Neural cell (in vitro differentiated cells): ENCODE results near the gene MLST8. TPM values are rescaled to one million over a fixed set of nuclear protein-coding genes. Genes with fewer than 3 reads are reported as not detected.

ENCODE experiments used
- H2AFZ ChIP-seq: fragments of 200-600, 300-800 bp; sonication (generic), shearing (Covaris generic); 2 replicates; pipeline ENCODE4 v1.6.0; 2014; ENCODE audit warnings: low read depth, mild to moderate bottlenecking, antibody characterized with exemption, low read length, moderate library complexity
- H3F3A ChIP-seq: fragments of 200-600 bp; shearing (Covaris generic); 2 replicates; pipeline ENCODE4 v1.6.1; 2016; ENCODE audit warnings: mild to moderate bottlenecking, moderate library complexity, mixed read lengths, antibody characterized with exemption, low read length; ENCODE audit not compliant: insufficient read depth, poor library complexity, severe bottlenecking
- H3K27ac ChIP-seq: fragments of 200-600, 300-800 bp; sonication (generic), shearing (Covaris generic); 2 replicates; pipeline ENCODE4 v1.5.1; 2014; ENCODE audit warnings: mild to moderate bottlenecking, low read length, moderate library complexity
- H3K27me3 ChIP-seq: fragments of 300-800, 200-600 bp; sonication (generic), shearing (Covaris generic); 2 replicates; pipeline ENCODE4 v1.6.0; 2014; ENCODE audit warnings: mild to moderate bottlenecking, low read depth, low read length, moderate library complexity; ENCODE audit not compliant: insufficient read depth
- H3K36me3 ChIP-seq: fragments of 300-800, 200-600 bp; sonication (generic), shearing (Covaris generic); 2 replicates; pipeline ENCODE4 v1.5.1; 2014; ENCODE audit warnings: mild to moderate bottlenecking, antibody characterized with exemption, low read length, moderate library complexity; ENCODE audit not compliant: insufficient read depth
- H3K4me2 ChIP-seq: fragments of 300-800, 200-600 bp; sonication (generic), shearing (Covaris generic); 2 replicates; pipeline ENCODE4 v1.6.0; 2014; ENCODE audit warnings: mild to moderate bottlenecking, low read length
- H3K4me3 ChIP-seq: fragments of 300-800, 200-600 bp; sonication (generic), shearing (Covaris generic); 2 replicates; pipeline ENCODE4 v1.5.1; 2014; ENCODE audit warnings: mild to moderate bottlenecking, low read length, moderate library complexity
- H3K79me2 ChIP-seq: fragments of 200-600 bp; shearing (Covaris generic); replicated peaks from 2 replicates; pipeline ENCODE4 v1.6.0; 2014; ENCODE audit warnings: mild to moderate bottlenecking, low read length, moderate library complexity; ENCODE audit not compliant: insufficient read depth
- H3K9ac ChIP-seq: fragments of 300-800, 200-600 bp; sonication (generic), shearing (Covaris generic); 2 replicates; pipeline ENCODE4 v1.6.1; 2016; ENCODE audit warnings: mild to moderate bottlenecking, low read length, mixed read lengths
- H3K9me2 ChIP-seq: fragments of 200-600 bp; shearing (Covaris generic); 2 replicates; pipeline ENCODE4 v1.6.1; 2016; ENCODE audit warnings: mild to moderate bottlenecking, low read length, mixed read lengths; ENCODE audit not compliant: insufficient read depth
- H3K9me3 ChIP-seq: fragments of 200-600, 300-800 bp; sonication (generic), shearing (Covaris generic); 2 replicates; pipeline ENCODE4 v1.6.1; 2016; ENCODE audit warnings: mild to moderate bottlenecking, mixed run types, low read length, moderate library complexity, mixed read lengths
- H4K20me1 ChIP-seq: fragments of 200-600 bp; shearing (Covaris generic); 2 replicates; pipeline ENCODE4 v1.6.1; 2016; ENCODE audit warnings: mild to moderate bottlenecking, mixed run types; ENCODE audit not compliant: insufficient read depth
- CTCF ChIP-seq: fragments of 450-650 bp; IDR thresholded peaks from 2 replicates; pipeline ENCODE4 v1.5.1; 2014; ENCODE audit warnings: antibody characterized with exemption, mild to moderate bottlenecking, moderate library complexity; ENCODE audit not compliant: poor library complexity, severe bottlenecking
- EP300 ChIP-seq: fragments of 450-650 bp; conservative IDR thresholded peaks from 2 replicates; pipeline ENCODE4 v1.6.1; 2014; ENCODE audit warnings: antibody characterized with exemption, mild to moderate bottlenecking, moderate library complexity; ENCODE audit not compliant: poor library complexity, severe bottlenecking
- EZH2 ChIP-seq: fragments of 200-600, 300-800 bp; shearing (Covaris generic), sonication (generic); IDR thresholded peaks from 2 replicates; pipeline ENCODE4 v1.6.1; 2014; ENCODE audit warnings: antibody characterized with exemption, low read length, borderline replicate concordance, mild to moderate bottlenecking; ENCODE audit not compliant: insufficient read depth, poor library complexity, severe bottlenecking
- MXI1 ChIP-seq: fragments of 450-650 bp; conservative IDR thresholded peaks from 2 replicates; pipeline ENCODE4 v1.6.1; 2014; ENCODE audit warnings: antibody characterized with exemption, mild to moderate bottlenecking; ENCODE audit not compliant: poor library complexity, severe bottlenecking
- POLR2AphosphoS5 ChIP-seq: IDR thresholded peaks from 2 replicates; pipeline ENCODE4 v1.6.1; 2012
- RAD21 ChIP-seq: fragments of 450-650 bp; conservative IDR thresholded peaks from 2 replicates; pipeline ENCODE4 v1.6.1; 2014; ENCODE audit warnings: antibody characterized with exemption, mild to moderate bottlenecking, moderate library complexity
- REST ChIP-seq: IDR thresholded peaks from 2 replicates; pipeline ENCODE4 v1.6.1; 2012; ENCODE audit warnings: borderline replicate concordance
- SMC3 ChIP-seq: fragments of 450-650 bp; conservative IDR thresholded peaks from 2 replicates; pipeline ENCODE4 v1.6.1; 2014; ENCODE audit warnings: antibody characterized with exemption, mild to moderate bottlenecking, moderate library complexity; ENCODE audit not compliant: poor library complexity
- TAF1 ChIP-seq: IDR thresholded peaks from 2 replicates; pipeline ENCODE4 v1.6.1; 2012; ENCODE audit warnings: low read depth
- polyA plus RNA-seq: library from polyadenylated mRNA; depleted of rRNA; stranded (reverse); fragments of >200 nt; gene quantifications from 2 replicates; pipeline ENCODE4 v1.2.3, GENCODE V29; 2014

Gene MLST8
- polyA plus RNA-seq, 1 donor from 2014 or later = 13.5 TPM

- no peaks in the 10 kb centered on the region for H3K9me2 ChIP-seq
- no peaks in the 10 kb centered on the region for H3F3A ChIP-seq
- H3K27ac ChIP-seq = no peak overlapping the region
- no peak overlapping the region for H2AFZ ChIP-seq
- H3K27me3 ChIP-seq = no peaks in the 10 kb centered on the region
- no peaks in the 10 kb centered on the region for H3K36me3 ChIP-seq
- no peak for TF ChIP-seq CTCF
- no peak for TF ChIP-seq EP300
- TF ChIP-seq EZH2 = no peak
- TF ChIP-seq POLR2AphosphoS5 = no peak
- no peak for TF ChIP-seq SMC3
- TF ChIP-seq RAD21 = no peak
- TF ChIP-seq REST = no peak
- TF ChIP-seq TAF1 = no peak
- no peak for TF ChIP-seq MXI1
- H3K9me3 ChIP-seq = no peaks in the 10 kb centered on the region
- H3K4me3 ChIP-seq = peak overlapping the region; percentile 85
- peaks cover 52% of the 10 kb centered on the region for H3K79me2 ChIP-seq
- peak overlapping the region; percentile 82 for H3K9ac ChIP-seq
- peaks cover 7% of the 10 kb centered on the region for H4K20me1 ChIP-seq
- H3K4me2 ChIP-seq = peak overlapping the region; percentile 72
Observed at GRCh38 chr16:2156849-2157224, 48.4 kb upstream of the MLST8 start.

DNA sequence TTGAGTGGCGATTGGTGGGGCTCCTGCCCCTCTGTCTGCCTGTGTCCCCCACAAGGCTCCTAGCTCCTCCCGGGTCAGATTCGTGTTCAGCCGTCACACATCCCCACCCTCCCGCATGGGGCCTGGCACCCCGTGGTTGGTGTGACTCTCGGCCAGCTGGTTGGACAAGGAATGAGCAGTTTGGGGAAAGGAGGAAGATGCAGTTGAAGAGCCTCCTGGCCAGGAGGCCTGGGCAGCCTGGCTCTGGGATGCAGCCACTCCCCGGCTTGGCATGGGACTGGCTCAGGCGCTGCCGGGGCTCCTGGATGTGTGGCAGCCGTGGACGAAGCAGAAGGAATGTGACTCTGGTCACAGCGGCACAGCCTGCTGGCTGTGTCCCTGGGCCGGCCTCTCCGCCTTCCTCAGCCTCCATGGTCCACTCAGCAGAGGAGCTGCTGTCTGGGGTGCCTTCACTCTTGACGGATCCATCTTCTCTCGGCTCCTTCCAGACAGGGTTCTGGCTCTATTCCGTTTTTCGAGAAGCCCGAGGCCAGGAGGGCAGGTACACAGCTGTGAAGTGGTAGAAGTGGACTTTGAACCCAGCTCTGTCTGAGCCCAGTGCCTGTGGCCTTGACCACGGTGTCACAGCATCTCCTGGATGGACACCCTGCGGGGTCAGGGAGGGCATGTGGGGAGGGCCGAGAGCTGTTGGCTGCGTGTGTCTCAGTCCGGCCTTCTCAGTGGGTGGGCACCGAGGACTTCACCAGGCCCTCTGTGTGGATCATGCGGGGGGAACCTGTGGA is 47.6 kb upstream of the MLST8 start:
- H4K20me1 ChIP-seq = peaks cover 6% of the 10 kb centered on the region

More for the DNA sequence above, 47.6 kb upstream of the MLST8 start:
- no peak overlapping the region for H2AFZ ChIP-seq
- no peaks in the 10 kb centered on the region for H3K27me3 ChIP-seq
- H3K9ac ChIP-seq = no peak overlapping the region
- H3K27ac ChIP-seq = no peak overlapping the region
- H3K9me3 ChIP-seq = no peaks in the 10 kb centered on the region
- no peak overlapping the region for H3K4me2 ChIP-seq
- peaks cover 52% of the 10 kb centered on the region for H3K79me2 ChIP-seq
- no peaks in the 10 kb centered on the region for H3K36me3 ChIP-seq
- TF ChIP-seq TAF1 = no peak
- TF ChIP-seq SMC3 = no peak
- no peak for TF ChIP-seq CTCF
- TF ChIP-seq POLR2AphosphoS5 = no peak
- TF ChIP-seq EZH2 = no peak
- no peak for TF ChIP-seq REST
- no peak for TF ChIP-seq EP300
- no peak for TF ChIP-seq MXI1
- no peak for TF ChIP-seq RAD21
- no peaks in the 10 kb centered on the region for H3K9me2 ChIP-seq
- no peaks in the 10 kb centered on the region for H3F3A ChIP-seq
- H3K4me3 ChIP-seq = peak overlapping the region; percentile 85
